GM21619 (cell line): ENCODE results near the gene C1orf174.
"Not testable (repeated sequence)": the region's sequence is repeated elsewhere in the genome, so short reads cannot be mapped to it uniquely, and the experiment has no call there.

Source experiments
- ATAC-seq: cut with Tn5 transposase; IDR thresholded peaks from one replicate; pipeline ENCODE4 v1.9.1; 2021; ENCODE audit not compliant: unreplicated experiment

C1orf174 gene

DNA sequence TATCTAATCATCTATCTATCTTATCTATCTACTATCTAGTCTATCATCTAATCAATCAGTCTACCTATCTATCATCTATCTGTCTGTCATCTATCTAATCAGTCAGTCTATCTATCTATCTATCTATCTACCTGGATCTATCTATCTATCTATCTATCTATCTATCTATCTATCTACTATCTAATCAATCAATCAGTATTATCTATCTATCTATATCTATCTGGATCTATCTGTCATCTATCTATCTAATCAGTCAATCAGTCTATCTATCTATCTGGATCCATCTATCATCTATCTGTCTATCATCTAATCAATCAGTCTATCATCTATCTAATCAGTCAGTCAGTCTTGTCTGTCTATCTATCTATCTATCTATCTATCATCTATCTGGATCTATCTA lies 26.9 kb upstream of the C1orf174 start:
- ATAC-seq: no peak

DNA sequence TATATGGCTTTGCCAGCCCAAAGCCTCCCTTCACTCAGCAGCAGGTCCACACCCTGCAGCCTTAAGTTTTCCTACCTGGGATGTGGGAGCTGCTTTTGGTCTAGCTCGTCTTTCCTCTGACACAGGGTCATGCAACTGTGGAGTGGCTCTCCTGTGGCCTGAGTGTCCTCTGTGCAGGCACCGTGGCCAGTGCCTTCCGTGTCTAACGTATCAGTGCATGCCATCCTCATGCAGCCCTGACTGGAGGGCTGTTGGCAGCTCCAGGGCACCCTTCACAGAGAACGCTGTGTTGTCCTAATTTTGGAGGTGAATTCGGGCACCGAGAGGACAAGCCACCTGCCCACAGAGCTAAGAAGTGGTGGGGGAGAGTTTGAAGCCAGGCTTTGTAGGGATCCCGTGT lies 25.7 kb upstream of the C1orf174 start:
- ATAC-seq: no peak

DNA sequence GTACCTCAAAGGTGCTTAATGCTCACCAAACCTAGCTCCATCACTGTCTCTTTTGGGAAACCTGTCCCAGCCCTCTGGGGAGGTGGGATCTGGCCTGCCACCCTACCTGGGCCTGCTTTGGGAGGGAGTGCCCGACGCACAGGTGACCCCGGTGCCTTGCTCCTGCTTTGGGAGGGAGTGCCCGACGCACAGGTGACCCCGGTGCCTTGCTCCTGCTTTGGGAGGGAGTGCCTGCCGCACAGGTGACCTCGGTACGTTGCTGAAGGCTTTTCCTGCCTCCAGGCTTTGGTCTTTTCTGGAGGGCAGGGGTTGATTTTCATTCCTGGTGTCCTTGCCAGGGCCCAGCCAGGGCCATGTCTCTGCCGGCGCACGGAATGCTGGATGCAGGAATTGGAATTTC lies 25.2 kb upstream of the C1orf174 start:
- ATAC-seq: no peak

GRCh38 chr1:3924825-3925220 lies 24.8 kb upstream of the C1orf174 start:
- no peak for ATAC-seq

- ATAC-seq: no peak
These were observed 24.2 kb upstream of the C1orf174 start for GRCh38 chr1:3924186-3924824.

- ATAC-seq: no peak
These were observed 23.5 kb upstream of the C1orf174 start for GRCh38 chr1:3923378-3924185.

DNA sequence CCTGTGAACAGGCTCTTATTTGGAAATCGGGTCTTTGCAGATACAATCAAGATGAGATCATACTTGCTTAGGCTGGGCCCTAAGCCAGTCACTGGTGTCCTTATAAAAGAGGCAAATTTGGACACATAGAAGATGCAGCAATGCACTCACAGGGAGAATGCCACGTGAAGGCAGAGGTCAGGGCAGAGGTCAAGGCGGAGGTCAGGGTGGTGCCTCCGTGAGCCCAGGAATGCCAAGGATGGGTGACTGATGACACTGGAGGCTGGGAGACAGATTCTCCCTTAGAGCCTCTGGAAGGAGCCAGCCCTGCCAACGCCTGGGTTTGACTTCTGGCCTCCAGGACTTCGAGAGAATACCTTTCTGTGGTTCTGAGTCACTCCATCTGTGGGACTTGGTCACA lies 22.8 kb upstream of the C1orf174 start:
- ATAC-seq: no peak

GRCh38 chr1:3922201-3922725 lies 22.2 kb upstream of the C1orf174 start:
- ATAC-seq: no peak

DNA sequence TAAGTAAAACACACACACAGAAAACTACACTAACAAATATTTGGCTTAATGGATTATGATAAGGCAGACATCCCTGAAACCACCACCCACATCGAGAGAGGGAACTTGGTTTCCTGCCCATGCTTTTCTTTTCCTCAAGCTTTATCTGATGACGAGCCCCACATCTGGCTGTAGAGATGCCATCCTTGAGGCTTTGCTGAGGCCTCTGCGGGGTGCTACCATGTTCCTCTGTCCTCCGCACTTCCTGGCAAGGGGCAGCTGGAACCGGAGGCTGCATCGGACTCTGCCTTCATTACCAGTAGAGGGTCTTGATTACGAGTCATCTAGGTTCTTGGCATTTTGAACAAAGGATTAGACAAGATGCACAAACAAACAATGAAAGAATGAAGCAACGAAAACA lies 21.7 kb upstream of the C1orf174 start:
- no peak for ATAC-seq

DNA sequence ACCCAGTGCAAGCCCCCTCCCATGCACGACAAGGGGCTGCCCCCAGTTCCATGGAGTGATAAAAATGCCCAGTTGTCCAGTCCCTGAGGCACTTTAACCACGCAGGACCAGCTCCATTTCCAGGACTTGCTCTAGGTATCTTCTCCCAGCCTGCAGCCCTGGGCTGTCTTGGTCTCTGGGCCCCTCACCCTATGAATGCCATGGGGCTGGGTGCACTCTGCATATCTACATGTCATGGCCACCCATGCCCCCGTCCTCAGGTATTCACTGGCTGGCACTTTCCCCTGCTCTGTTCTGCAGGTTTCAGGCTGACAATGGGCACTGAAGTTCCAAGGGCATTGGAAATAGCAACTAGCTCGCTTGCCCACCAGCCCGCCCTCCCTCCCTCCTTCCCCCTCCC lies 19.6 kb upstream of the C1orf174 start:
- ATAC-seq: no peak

DNA sequence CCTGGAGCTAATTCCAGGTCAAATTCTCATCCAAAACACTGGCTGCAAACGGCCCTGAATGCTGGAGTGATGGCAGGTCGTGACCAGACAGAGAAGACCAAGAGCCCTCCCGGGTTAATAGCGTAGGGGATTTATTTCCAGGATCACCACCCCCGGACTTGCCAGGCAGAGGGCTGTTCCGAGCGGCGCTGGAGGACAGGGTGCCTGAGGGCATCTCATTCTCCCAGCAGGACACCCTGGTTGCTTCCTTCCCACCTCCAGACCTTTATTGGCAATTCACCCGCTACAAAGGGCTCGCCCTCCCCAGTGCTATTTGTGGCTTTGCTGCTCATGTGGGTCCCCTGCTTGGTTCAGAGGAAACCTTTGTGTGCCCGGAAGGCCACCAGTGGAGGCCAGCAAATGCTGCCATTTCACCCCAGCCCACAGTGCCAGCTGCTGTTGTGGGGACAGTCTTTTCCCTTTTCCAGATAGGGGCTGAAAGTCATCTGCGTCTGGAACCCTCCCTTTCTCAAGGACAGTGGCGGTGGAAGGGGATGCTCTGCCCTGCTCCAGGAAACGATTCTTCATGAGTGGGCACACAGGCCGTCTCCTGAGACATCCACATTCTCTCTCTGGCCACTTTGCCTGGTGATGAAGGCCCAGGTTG lies 19.0 kb upstream of the C1orf174 start:
- no peak for ATAC-seq

- ATAC-seq: not testable (repeated sequence)
These were observed 18.3 kb upstream of the C1orf174 start for GRCh38 chr1:3918359-3918758.

DNA sequence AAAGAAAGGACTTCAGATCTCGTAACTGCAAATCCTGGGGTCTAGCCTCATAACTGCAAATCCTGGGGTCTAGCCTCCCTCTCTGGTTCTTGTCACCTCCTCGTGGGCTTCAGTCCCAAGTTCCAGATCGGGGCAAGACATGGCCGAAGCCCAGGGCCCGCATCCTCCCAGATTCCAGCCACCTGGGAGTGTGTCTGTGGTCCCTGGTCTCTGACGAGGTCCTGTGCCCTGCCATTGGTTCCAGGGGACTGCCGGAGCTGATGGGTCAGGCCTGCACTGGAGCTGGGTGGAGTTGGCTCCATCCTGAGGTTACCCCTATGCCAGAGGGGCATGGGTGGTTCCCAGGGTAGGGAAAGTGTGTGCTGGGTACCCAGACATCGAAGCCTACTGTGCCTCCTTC lies 17.7 kb upstream of the C1orf174 start:
- ATAC-seq: no peak

DNA sequence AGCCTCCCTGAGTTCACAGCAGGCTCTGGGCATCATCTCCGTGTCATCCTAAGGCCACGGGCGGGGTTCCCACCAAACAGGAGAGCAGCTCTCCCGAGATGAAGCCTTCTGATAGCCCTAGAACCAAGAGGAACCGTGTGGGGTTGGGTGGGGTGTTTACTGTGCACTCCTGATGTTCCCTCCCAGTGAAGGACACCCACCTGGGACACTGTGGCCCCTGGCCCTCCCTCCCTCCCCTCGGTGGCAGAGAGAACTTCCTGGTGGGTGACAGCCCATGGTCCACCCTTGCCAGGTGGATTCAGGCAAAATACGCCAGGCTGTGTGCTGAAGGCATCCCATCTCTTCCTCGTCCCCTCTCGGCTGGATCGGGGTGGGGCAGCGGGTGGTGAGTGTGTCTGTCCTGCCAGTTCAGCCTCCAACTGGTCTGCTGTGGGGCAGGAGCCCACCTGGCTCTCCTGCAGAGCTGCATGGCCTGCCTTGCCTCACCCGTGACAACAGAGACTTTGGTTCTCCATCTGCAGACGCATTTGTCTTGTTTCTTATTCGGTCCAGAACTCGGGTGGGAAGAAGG lies 15.6 kb upstream of the C1orf174 start:
- no peak for ATAC-seq

DNA sequence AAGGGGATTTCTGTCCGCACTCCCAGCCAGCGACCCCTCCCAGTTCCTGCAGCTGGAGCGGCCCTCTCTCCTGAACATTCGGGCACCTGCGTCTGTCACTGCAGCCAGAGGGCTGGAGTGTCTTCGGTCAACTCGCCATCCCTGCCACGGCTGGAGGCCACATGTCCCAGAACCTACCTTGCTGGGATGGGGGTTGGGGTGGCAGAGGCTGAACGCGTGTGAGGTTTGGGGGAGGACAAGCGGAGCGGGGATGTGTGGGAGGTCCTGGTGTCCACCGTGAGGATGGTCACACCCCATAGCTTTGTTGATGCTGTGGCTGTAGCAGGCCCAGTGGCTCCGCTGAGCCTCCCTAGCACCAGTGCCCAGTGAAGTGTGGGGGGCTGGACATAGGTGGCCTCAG lies 14.8 kb upstream of the C1orf174 start:
- ATAC-seq: no peak

GRCh38 chr1:3914331-3914851 lies 14.3 kb upstream of the C1orf174 start:
- no peak for ATAC-seq

DNA sequence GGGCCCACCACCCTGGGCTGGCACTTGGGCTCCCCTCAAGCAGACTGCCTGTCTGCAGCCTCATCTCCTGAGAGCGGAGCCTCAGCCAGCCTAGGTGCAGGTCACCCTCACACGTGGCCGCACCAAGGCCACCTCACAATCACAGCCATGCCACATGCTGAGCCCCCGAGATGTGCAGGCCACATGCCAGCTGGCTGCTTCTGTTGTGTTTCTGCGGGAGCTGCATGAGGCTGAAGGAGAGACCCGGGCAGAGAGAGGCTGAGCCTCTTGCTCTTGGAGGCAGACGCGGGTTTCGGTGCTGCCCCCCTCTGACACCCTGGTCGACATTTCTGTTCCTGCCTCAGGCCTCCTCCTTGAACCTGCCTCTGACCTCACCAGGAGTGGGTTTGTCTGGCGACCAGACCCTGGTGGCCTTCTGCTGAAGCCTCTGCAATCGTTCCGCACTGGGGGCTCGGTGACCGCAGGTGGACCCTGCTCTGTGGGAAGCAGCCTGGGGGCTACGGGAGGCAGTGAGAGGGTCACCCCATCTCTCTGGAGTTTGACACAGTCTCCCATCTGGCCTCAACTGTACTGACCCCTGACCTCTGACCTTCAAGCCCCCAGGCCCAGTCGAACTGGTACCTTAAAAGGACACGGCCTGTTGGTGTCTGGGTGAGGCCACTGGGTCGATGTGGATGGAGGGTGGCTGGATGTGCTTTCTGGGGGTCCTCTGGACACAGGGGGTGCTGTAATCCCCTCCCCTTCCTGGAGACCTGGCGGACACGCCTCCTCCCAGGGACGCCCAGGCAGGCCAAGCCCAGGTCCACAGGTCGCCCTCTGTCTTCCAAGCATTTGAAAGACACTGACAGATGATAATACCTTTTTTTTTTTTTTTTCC lies 13.0 kb upstream of the C1orf174 start:
- no peak for ATAC-seq

GRCh38 chr1:3911981-3912808 lies 12.1 kb upstream of the C1orf174 start:
- ATAC-seq: no peak
